Tibial nerve (tissue), 4 donors: ENCODE results near the gene HLTF. TPM values are rescaled to one million over a fixed set of nuclear protein-coding genes. Genes with fewer than 3 reads are reported as not detected.

ENCODE experiments used
- DNase-seq, 2 donors: peaks; one replicate each; pipeline ENCODE4 v3.0.0-alpha.2; 2019; ENCODE audit warnings: low spot score in 2 of 2
- H3K27ac ChIP-seq, 4 donors: fragments of 200-600 bp; sonication (generic) in 3 of 4; one replicate each; pipeline ENCODE4 v1.5.1; 2017 to 2019; ENCODE audit warnings: mild to moderate bottlenecking in 1 of 4
- H3K27me3 ChIP-seq, 2 donors: fragments of 200-600 bp; sonication (generic) in 1 of 2; one replicate each; pipeline versions ENCODE4 v1.5.1 to v1.6.0; 2017 to 2019
- H3K36me3 ChIP-seq, 3 donors: fragments of 200-600 bp; sonication (generic); one replicate each; pipeline ENCODE4 v1.5.1; 2018 to 2019
- H3K4me1 ChIP-seq, 4 donors: fragments of 200-600 bp; sonication (generic) in 3 of 4; one replicate each; pipeline ENCODE4 v1.5.1; 2017 to 2019
- H3K4me3 ChIP-seq, 4 donors: fragments of 200-600 bp; sonication (generic) in 3 of 4; one replicate each; pipeline ENCODE4 v1.5.1; 2017 to 2019; ENCODE audit warnings: mild to moderate bottlenecking in 1 of 4, moderate library complexity in 1 of 4
- H3K9me3 ChIP-seq, 4 donors: fragments of 200-600 bp; sonication (generic) in 3 of 4; one replicate each; pipeline ENCODE4 v1.5.1; 2017 to 2019
- CTCF ChIP-seq, 5 experiments: fragments of 200-600 bp in 3 of 5; fragments of 450-650 bp in 2 of 5; sonication (generic) in 3 of 5; IDR thresholded peaks; one replicate each; pipeline ENCODE4 v1.5.1; 2016 to 2019; ENCODE audit warnings: antibody characterized with exemption in 5 of 5, mild to moderate bottlenecking in 3 of 5, moderate library complexity in 2 of 5
- EP300 ChIP-seq, 2 donors: sonication (generic); formaldehyde crosslinking; IDR thresholded peaks; one replicate each; pipeline ENCODE4 v1.6.1; 2017; ENCODE audit warnings: antibody characterized with exemption in 2 of 2, mild to moderate bottlenecking in 1 of 2
- POLR2A ChIP-seq, 2 donors: fragments of 450-650 bp; IDR thresholded peaks; one replicate each; pipeline ENCODE4 v1.6.1; 2017; ENCODE audit warnings: antibody characterized with exemption in 2 of 2, mild to moderate bottlenecking in 2 of 2, moderate library complexity in 2 of 2
- WGBS, 2 donors: methylation state at CpG; one replicate each; pipeline ENCODE4 v1.1.5; 2018; 5-methylcytosine and 5-hydroxymethylcytosine counted together
- total RNA-seq, 4 donors: library from RNA; depleted of rRNA; stranded (reverse); fragments of >200 nt; gene quantifications; one replicate each; pipeline ENCODE4 v1.1.0, GENCODE V29; 2016

Gene HLTF
- total RNA-seq, 4 donors from 2014 or later = 16.9 to 28.2 (median 25.5) TPM

- peaks cover 0 to 83% (median 0%) of the 10 kb centered on the region in 3 donors for H3K36me3 ChIP-seq
- WGBS, 2 donors = 100% methylated on average over 1 of the region's 1 CpG
Measured at GRCh38 chr3:149058198-149058597, 28.1 kb downstream of the HLTF start.

GRCh38 chr3:149055575-149055974 is 30.8 kb downstream of the HLTF start:
- H3K4me3 ChIP-seq = no peak overlapping the region
- H3K9me3 ChIP-seq = no peaks in the 10 kb centered on the region
- DNase-seq = no peak
- H3K27ac ChIP-seq = no peak overlapping the region
- TF ChIP-seq EP300 (IDR thresholded peaks at IDR 0.05) (no peak), CTCF (IDR thresholded peaks at IDR 0.05) (no peak)
- H3K4me1 ChIP-seq = no peaks in the 10 kb centered on the region
- WGBS, 2 donors = 76 to 86% methylated on average over 3 of the region's 3 CpGs
- peaks cover 0 to 76% (median 0%) of the 10 kb centered on the region in 3 donors for H3K36me3 ChIP-seq
- no peaks in the 10 kb centered on the region for H3K27me3 ChIP-seq

More at GRCh38 chr3:149058198-149058597, 28.1 kb downstream of the HLTF start:
- no peak overlapping the region for H3K27ac ChIP-seq
- no peaks in the 10 kb centered on the region for H3K9me3 ChIP-seq
- H3K4me3 ChIP-seq = no peak overlapping the region
- no peak for DNase-seq
- H3K27me3 ChIP-seq = no peaks in the 10 kb centered on the region
- TF ChIP-seq CTCF (IDR thresholded peaks at IDR 0.05) (no peak), POLR2A (IDR thresholded peaks at IDR 0.05) (no peak)
- no peaks in the 10 kb centered on the region for H3K4me1 ChIP-seq

- WGBS, 2 donors = 94 to 95% methylated on average over 5 of the region's 5 CpGs
- Histone ChIP-seq H3K27me3 (no peaks in the 10 kb centered on the region), H3K36me3 (peaks cover 0 to 47% (median 0%) of the 10 kb centered on the region in 3 donors)
Measured at GRCh38 chr3:149044339-149045083, 41.8 kb downstream of the HLTF start.

GRCh38 chr3:149042789-149043386 is 43.4 kb downstream of the HLTF start:
- Histone ChIP-seq H3K4me3 (no peak overlapping the region), H3K9me3 (no peaks in the 10 kb centered on the region), H3K27ac (no peak overlapping the region), H3K4me1 (no peaks in the 10 kb centered on the region), H3K27me3 (no peaks in the 10 kb centered on the region), H3K36me3 (peaks cover 0 to 50% (median 0%) of the 10 kb centered on the region in 3 donors)
- 64 to 66% methylated on average over 1 of the region's 1 CpG for WGBS, 2 donors
- no peak for DNase-seq
- TF ChIP-seq EP300 (IDR thresholded peaks at IDR 0.05) (no peak), CTCF (IDR thresholded peaks at IDR 0.05) (no peak), POLR2A (IDR thresholded peaks at IDR 0.05) (no peak)

More at GRCh38 chr3:149044339-149045083, 41.8 kb downstream of the HLTF start:
- DNase-seq = no peak
- Histone ChIP-seq H3K4me1 (no peaks in the 10 kb centered on the region), H3K27ac (no peak overlapping the region), H3K9me3 (no peaks in the 10 kb centered on the region), H3K4me3 (no peak overlapping the region)
- TF ChIP-seq POLR2A (IDR thresholded peaks at IDR 0.05) (no peak), CTCF (IDR thresholded peaks at IDR 0.05) (no peak), EP300 (IDR thresholded peaks at IDR 0.05) (no peak)

GRCh38 chr3:149038322-149038721 is 48.0 kb downstream of the HLTF start:
- H3K4me1 ChIP-seq = no peaks in the 10 kb centered on the region
- 82% methylated on average over 2 of the region's 2 CpGs for WGBS, 2 donors
- TF ChIP-seq EP300 (IDR thresholded peaks at IDR 0.05) = no peak
- no peak for TF ChIP-seq POLR2A (IDR thresholded peaks at IDR 0.05)
- TF ChIP-seq CTCF (IDR thresholded peaks at IDR 0.05) = no peak
- no peaks in the 10 kb centered on the region for H3K27me3 ChIP-seq
- no peak for DNase-seq
- H3K36me3 ChIP-seq = peaks cover 0 to 37% (median 0%) of the 10 kb centered on the region in 3 donors
- no peak overlapping the region for H3K4me3 ChIP-seq
- no peak overlapping the region for H3K27ac ChIP-seq
- no peaks in the 10 kb centered on the region for H3K9me3 ChIP-seq
